Loucy (cell line): ENCODE data around the gene DES.

ENCODE experiments used
- H2AFZ ChIP-seq: fragments of 200-600 bp; sonication (generic); 2 replicates; pipeline ENCODE4 v1.6.0; 2016; ENCODE audit warnings: antibody characterized with exemption, mild to moderate bottlenecking, low read length, moderate library complexity
- H3F3A ChIP-seq: fragments of 200-600 bp; 2 replicates; pipeline ENCODE4 v1.6.0; 2016; ENCODE audit warnings: antibody characterized with exemption, low read depth, mild to moderate bottlenecking
- H3K27me3 ChIP-seq: fragments of 200-600 bp; sonication (generic); 2 replicates; pipeline ENCODE4 v1.6.1; 2014; ENCODE audit warnings: low read length, mild to moderate bottlenecking; ENCODE audit not compliant: insufficient read depth, poor library complexity, severe bottlenecking
- H3K36me3 ChIP-seq: fragments of 200-600 bp; sonication (generic); 2 replicates; pipeline ENCODE4 v1.6.1; 2016; ENCODE audit warnings: low read length; ENCODE audit not compliant: insufficient read depth
- H3K4me1 ChIP-seq: fragments of 200-600 bp; sonication (generic); 2 replicates; pipeline ENCODE4 v1.5.1; 2014; ENCODE audit warnings: low read length, mild to moderate bottlenecking; ENCODE audit not compliant: insufficient read depth, poor library complexity, severe bottlenecking
- H3K4me2 ChIP-seq: fragments of 200-600 bp; sonication (generic); 2 replicates; pipeline ENCODE4 v1.6.0; 2014; ENCODE audit warnings: antibody characterized with exemption, low read length, low read depth, mild to moderate bottlenecking; ENCODE audit not compliant: poor library complexity, severe bottlenecking
- H3K4me3 ChIP-seq: fragments of 200-600 bp; sonication (generic); 2 replicates; pipeline ENCODE4 v1.5.1; 2014; ENCODE audit warnings: low read length, mild to moderate bottlenecking, mixed read lengths; ENCODE audit not compliant: poor library complexity, severe bottlenecking
- H3K79me2 ChIP-seq: fragments of 200-600 bp; sonication (generic); 2 replicates; pipeline ENCODE4 v1.6.1; 2014; ENCODE audit warnings: low read length; ENCODE audit not compliant: insufficient read depth
- H3K9ac ChIP-seq: fragments of 200-600 bp; sonication (generic); 2 replicates; pipeline ENCODE4 v1.6.0; 2014; ENCODE audit warnings: mild to moderate bottlenecking, low read depth, low read length, moderate library complexity; ENCODE audit not compliant: poor library complexity, severe bottlenecking
- H3K9me2 ChIP-seq: fragments of 200-600 bp; sonication (generic); replicated peaks from 2 replicates; pipeline ENCODE4 v1.6.1; 2016; ENCODE audit warnings: low read depth, low read length, mixed read lengths
- H3K9me3 ChIP-seq: fragments of 200-600 bp; sonication (generic); 2 replicates; pipeline ENCODE4 v1.6.1; 2014; ENCODE audit warnings: mild to moderate bottlenecking, antibody characterized with exemption, low read length, low read depth; ENCODE audit not compliant: insufficient read depth
- H4K20me1 ChIP-seq: fragments of 200-600 bp; sonication (generic); 2 replicates; pipeline ENCODE4 v1.6.0; 2014; ENCODE audit warnings: antibody characterized with exemption, low read length, mild to moderate bottlenecking; ENCODE audit not compliant: insufficient read depth, poor library complexity, severe bottlenecking
- EZH2phosphoT487 ChIP-seq: fragments of 200-600 bp; IDR thresholded peaks from 2 replicates; pipeline ENCODE4 v1.6.1; 2018; ENCODE audit warnings: antibody characterized with exemption, mild to moderate bottlenecking, moderate library complexity, borderline replicate concordance
- TF ChIP-seq, protein P1 (sequence below): fragments of 200-600 bp; sonication (generic); conservative IDR thresholded peaks from 2 replicates; pipeline ENCODE4 v1.5.1; 2014; ENCODE audit warnings: mild to moderate bottlenecking, antibody characterized with exemption, low read length

Gene DES

DNA sequence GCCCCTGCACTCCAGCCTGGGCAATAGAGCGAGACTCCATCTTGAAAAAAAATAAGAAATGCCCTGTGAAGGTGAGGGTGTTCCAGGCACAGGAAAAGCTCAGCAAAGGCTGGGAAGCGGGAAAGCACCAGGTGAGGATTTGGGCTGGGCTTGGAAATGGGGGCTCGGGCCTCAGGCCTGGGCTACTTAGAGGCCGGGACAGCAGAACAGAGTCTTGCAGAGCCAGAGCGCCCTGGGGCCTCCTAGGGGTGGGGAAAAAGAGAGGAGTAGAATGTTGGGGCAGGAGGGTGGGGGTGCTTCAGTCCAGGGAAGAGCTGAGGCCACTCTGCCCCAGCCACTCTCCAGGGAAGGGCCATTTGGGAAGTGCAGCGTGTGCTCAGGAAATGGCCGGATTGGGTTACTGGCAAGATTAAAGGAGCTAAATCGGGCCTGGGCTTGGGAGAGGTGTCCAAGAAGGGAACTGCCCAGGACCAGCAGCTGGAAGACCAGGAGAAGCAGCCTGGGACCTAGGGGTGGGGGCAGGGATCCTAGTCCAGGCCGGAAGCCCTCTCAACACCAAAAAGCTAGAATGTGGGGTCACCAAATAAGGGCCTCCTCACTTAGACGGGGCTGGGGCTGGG is 13.8 kb upstream of the DES start:
- TF ChIP-seq EZH2phosphoT487: no peak
- TF ChIP-seq, protein P1, sequence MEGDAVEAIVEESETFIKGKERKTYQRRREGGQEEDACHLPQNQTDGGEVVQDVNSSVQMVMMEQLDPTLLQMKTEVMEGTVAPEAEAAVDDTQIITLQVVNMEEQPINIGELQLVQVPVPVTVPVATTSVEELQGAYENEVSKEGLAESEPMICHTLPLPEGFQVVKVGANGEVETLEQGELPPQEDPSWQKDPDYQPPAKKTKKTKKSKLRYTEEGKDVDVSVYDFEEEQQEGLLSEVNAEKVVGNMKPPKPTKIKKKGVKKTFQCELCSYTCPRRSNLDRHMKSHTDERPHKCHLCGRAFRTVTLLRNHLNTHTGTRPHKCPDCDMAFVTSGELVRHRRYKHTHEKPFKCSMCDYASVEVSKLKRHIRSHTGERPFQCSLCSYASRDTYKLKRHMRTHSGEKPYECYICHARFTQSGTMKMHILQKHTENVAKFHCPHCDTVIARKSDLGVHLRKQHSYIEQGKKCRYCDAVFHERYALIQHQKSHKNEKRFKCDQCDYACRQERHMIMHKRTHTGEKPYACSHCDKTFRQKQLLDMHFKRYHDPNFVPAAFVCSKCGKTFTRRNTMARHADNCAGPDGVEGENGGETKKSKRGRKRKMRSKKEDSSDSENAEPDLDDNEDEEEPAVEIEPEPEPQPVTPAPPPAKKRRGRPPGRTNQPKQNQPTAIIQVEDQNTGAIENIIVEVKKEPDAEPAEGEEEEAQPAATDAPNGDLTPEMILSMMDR: no peak

DNA sequence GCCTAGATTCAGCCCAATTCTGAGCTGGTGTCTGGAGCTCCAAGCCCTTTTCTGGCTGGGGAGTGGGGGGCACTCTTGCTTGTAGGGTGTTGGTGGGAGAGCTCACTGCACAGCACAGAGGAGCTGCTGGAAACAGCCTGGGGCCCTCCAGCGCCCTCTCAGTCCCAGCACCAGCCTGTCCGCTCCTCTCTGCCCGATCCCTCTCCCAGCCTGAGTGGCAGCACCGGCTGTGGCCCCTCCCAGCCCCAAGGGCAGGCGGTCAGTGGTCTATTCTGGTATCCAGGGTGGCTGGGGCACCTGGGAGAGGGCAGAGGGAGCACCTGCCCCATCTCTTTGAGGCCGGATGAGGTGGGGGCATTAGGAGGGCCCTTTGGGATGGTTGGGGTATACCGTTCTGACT is 13.2 kb upstream of the DES start:
- H3K4me2 ChIP-seq: no peak overlapping the region
- no peaks in the 10 kb centered on the region for H3F3A ChIP-seq
- no peaks in the 10 kb centered on the region for H3K79me2 ChIP-seq
- no peak overlapping the region for H3K9ac ChIP-seq
- H3K4me1 ChIP-seq: no peaks in the 10 kb centered on the region
- H3K9me3 ChIP-seq: no peaks in the 10 kb centered on the region
- H3K9me2 ChIP-seq: no peaks in the 10 kb centered on the region
- no peaks in the 10 kb centered on the region for H4K20me1 ChIP-seq
- H3K36me3 ChIP-seq: no peaks in the 10 kb centered on the region
- no peak overlapping the region for H2AFZ ChIP-seq
- no peaks in the 10 kb centered on the region for H3K27me3 ChIP-seq
- TF ChIP-seq, protein P1: no peak
- TF ChIP-seq EZH2phosphoT487: no peak
- no peak overlapping the region for H3K4me3 ChIP-seq

More for the DNA sequence above, 13.8 kb upstream of the DES start:
- no peaks in the 10 kb centered on the region for H3K4me1 ChIP-seq
- H3K36me3 ChIP-seq: no peaks in the 10 kb centered on the region
- H3K4me2 ChIP-seq: no peak overlapping the region
- no peaks in the 10 kb centered on the region for H4K20me1 ChIP-seq
- no peaks in the 10 kb centered on the region for H3K9me3 ChIP-seq
- H3K27me3 ChIP-seq: no peaks in the 10 kb centered on the region
- no peaks in the 10 kb centered on the region for H3K79me2 ChIP-seq
- H3K4me3 ChIP-seq: no peak overlapping the region
- H3K9me2 ChIP-seq: no peaks in the 10 kb centered on the region
- H2AFZ ChIP-seq: no peak overlapping the region
- no peaks in the 10 kb centered on the region for H3F3A ChIP-seq
- H3K9ac ChIP-seq: no peak overlapping the region

DNA sequence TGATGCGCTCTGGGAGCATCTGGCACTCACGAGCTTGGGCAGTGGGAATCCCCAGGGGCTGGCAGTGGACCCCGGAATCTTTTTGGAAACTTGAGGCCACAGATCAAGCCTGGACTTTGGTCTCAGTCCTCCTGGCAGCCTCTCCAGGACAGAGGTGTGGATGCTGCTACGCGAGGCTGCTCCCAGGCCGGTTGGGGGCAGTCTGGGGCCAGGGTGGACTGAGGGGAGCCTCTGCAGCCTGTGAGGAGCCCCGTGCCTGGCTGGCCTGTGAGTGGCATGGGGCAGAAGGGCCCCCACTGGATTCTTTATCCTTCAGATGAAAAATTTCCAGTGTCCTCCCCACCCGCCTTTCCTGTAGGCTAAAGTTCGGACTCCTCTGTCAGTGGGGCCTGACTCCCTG is 12.7 kb upstream of the DES start:
- Histone ChIP-seq H2AFZ (no peak overlapping the region), H3K9ac (no peak overlapping the region), H3K4me3 (no peak overlapping the region), H3K79me2 (no peaks in the 10 kb centered on the region), H3K27me3 (no peaks in the 10 kb centered on the region), H4K20me1 (no peaks in the 10 kb centered on the region), H3K4me1 (no peaks in the 10 kb centered on the region), H3F3A (no peaks in the 10 kb centered on the region), H3K9me2 (no peaks in the 10 kb centered on the region), H3K36me3 (no peaks in the 10 kb centered on the region), H3K4me2 (no peak overlapping the region), H3K9me3 (no peaks in the 10 kb centered on the region)
- TF ChIP-seq, protein P1: no peak
- no peak for TF ChIP-seq EZH2phosphoT487
